ENCODE measurements around the gene LMAN1. TPM values are rescaled to one million over a fixed set of nuclear protein-coding genes. Genes with fewer than 3 reads are reported as not detected.

Gene LMAN1
- total and polyA plus RNA-seq, 2 experiments from 2014 or later, result 127 to 193 TPM

- Histone ChIP-seq H3K4me3 (no peak overlapping the region), H3F3A (ENCODE audit: insufficient read depth) (peaks cover 13% of the 10 kb centered on the region), H3K9me2 (ENCODE audit: insufficient read depth) (no peaks in the 10 kb centered on the region), H3K27ac (no peak overlapping the region), H3K79me2 (ENCODE audit: insufficient read depth) (no peaks in the 10 kb centered on the region), H3K4me2 (ENCODE audit: unreplicated experiment) (no peak overlapping the region), H3K36me3 (ENCODE audit: low read depth) (no peaks in the 10 kb centered on the region), H4K20me1 (ENCODE audit: insufficient read depth) (no peaks in the 10 kb centered on the region), H3K27me3 (replicated peaks; ENCODE audit: insufficient read depth) (peaks cover 10% of the 10 kb centered on the region; the same call in 1 of the 2 replicates), H3K4me1 (ENCODE audit: insufficient read depth) (peaks cover 11% of the 10 kb centered on the region), H2AFZ (no peak overlapping the region), H3K9me3 (ENCODE audit: low read depth) (no peaks in the 10 kb centered on the region), H3K9ac (no peak overlapping the region)
- in situ Hi-C loops (cut with MboI), result no loop called here
- no peak for DNase-seq
- TF ChIP-seq EZH2phosphoT487 (IDR thresholded peaks at IDR 0.05; ENCODE audit: insufficient read depth, low read depth) (no peak), EZH2 (IDR thresholded peaks at IDR 0.05; ENCODE audit: insufficient read depth, poor library complexity, severe bottlenecking) (no peak)
- 92 to 93% methylated on average over 6 of the region's 6 CpGs for WGBS, 2 experiments (ENCODE audit: low coverage in 1 of 2, low lambda C conversion rate in 2 of 2, missing lambda C conversion rate in 2 of 2)
These were observed 22.9 kb upstream of the LMAN1 start for GRCh38 chr18:59381949-59382348.

GRCh38 chr18:59380706-59381105, 21.6 kb upstream of the LMAN1 start:
- no peaks in the 10 kb centered on the region for H4K20me1 ChIP-seq (ENCODE audit: insufficient read depth)
- peaks cover 16% of the 10 kb centered on the region; the same call in 1 of the 2 replicates for H3K27me3 ChIP-seq (replicated peaks; ENCODE audit: insufficient read depth)
- no peaks in the 10 kb centered on the region for H3K9me3 ChIP-seq (ENCODE audit: low read depth)
- H3K4me2 ChIP-seq (ENCODE audit: unreplicated experiment), result no peak overlapping the region
- in situ Hi-C loops (cut with MboI), result no loop called here
- no peaks in the 10 kb centered on the region for H3K36me3 ChIP-seq (ENCODE audit: low read depth)
- H3K9ac ChIP-seq, result no peak overlapping the region
- no peak overlapping the region for H3K27ac ChIP-seq
- no peak overlapping the region for H2AFZ ChIP-seq
- DNase-seq, result no peak
- TF ChIP-seq EZH2phosphoT487 (IDR thresholded peaks at IDR 0.05; ENCODE audit: insufficient read depth, low read depth), result no peak
- H3F3A ChIP-seq (ENCODE audit: insufficient read depth), result peaks cover 13% of the 10 kb centered on the region
- H3K9me2 ChIP-seq (ENCODE audit: insufficient read depth), result no peaks in the 10 kb centered on the region
- peaks cover 11% of the 10 kb centered on the region for H3K4me1 ChIP-seq (ENCODE audit: insufficient read depth)
- H3K4me3 ChIP-seq, result no peak overlapping the region
- WGBS, 2 experiments (ENCODE audit: low coverage in 1 of 2, low lambda C conversion rate in 2 of 2, missing lambda C conversion rate in 2 of 2), result 91 to 97% methylated on average over 5 of the region's 5 CpGs
- H3K79me2 ChIP-seq (ENCODE audit: insufficient read depth), result no peaks in the 10 kb centered on the region

DNA sequence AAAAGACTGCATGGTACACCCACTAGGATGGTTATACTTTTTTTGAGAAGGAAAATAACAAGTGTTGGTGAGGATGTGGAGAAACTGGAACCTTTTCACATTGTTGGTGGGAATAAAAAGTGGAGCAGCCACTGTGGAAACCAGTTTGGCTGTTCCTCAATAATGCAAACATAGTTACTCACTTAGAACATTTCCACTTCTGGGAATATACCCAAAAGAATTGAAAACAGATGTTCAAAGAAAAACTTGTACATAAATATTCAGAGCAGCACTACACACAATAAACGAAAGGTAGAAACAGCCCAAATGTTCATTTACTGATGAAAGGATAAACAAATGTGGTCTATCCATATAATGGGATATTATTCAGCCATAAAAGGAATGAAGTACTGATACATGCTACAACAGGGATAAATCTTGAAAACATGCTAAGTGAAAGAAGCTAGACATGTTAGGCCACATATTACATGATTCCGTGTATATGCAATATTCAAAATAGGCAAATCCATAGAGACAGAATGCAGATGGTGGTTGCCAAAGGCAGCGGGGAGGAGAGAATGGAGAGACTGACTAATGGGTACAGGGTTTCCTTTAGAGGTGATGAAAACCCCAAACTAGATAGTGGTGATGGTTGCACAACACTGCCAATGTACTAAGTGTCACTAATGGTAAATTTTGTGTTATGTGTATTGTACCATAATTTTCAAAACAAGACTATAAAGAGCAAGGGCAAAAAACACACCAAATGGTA, 20.9 kb upstream of the LMAN1 start:
- Histone ChIP-seq H3K9ac (no peak overlapping the region), H4K20me1 (ENCODE audit: insufficient read depth) (no peaks in the 10 kb centered on the region)
- 67 to 71% methylated on average over 3 of the region's 3 CpGs for WGBS, 2 experiments (ENCODE audit: low coverage in 1 of 2, low lambda C conversion rate in 2 of 2, missing lambda C conversion rate in 2 of 2)

GRCh38 chr18:59377613-59378337, 18.7 kb upstream of the LMAN1 start:
- peaks cover 16% of the 10 kb centered on the region; the same call in 1 of the 2 replicates for H3K27me3 ChIP-seq (replicated peaks; ENCODE audit: insufficient read depth)
- H3F3A ChIP-seq (ENCODE audit: insufficient read depth), result peaks cover 13% of the 10 kb centered on the region
- no peaks in the 10 kb centered on the region for H3K36me3 ChIP-seq (ENCODE audit: low read depth)
- in situ Hi-C loops (cut with MboI), result no loop called here
- H2AFZ ChIP-seq, result no peak overlapping the region
- no peaks in the 10 kb centered on the region for H3K9me2 ChIP-seq (ENCODE audit: insufficient read depth)
- TF ChIP-seq EZH2phosphoT487 (IDR thresholded peaks at IDR 0.05; ENCODE audit: insufficient read depth, low read depth), result no peak
- TF ChIP-seq EZH2 (IDR thresholded peaks at IDR 0.05; ENCODE audit: insufficient read depth, poor library complexity, severe bottlenecking), result no peak
- no peaks in the 10 kb centered on the region for H4K20me1 ChIP-seq (ENCODE audit: insufficient read depth)
- no peak overlapping the region for H3K9ac ChIP-seq
- H3K4me1 ChIP-seq (ENCODE audit: insufficient read depth), result peaks cover 11% of the 10 kb centered on the region
- no peak for DNase-seq
- no peak overlapping the region for H3K27ac ChIP-seq
- H3K4me3 ChIP-seq, result no peak overlapping the region
- H3K9me3 ChIP-seq (ENCODE audit: low read depth), result no peaks in the 10 kb centered on the region
- no peak overlapping the region for H3K4me2 ChIP-seq (ENCODE audit: unreplicated experiment)
- 87 to 88% methylated on average over 5 of the region's 5 CpGs for WGBS, 2 experiments (ENCODE audit: low coverage in 1 of 2, low lambda C conversion rate in 2 of 2, missing lambda C conversion rate in 2 of 2)
- no peaks in the 10 kb centered on the region for H3K79me2 ChIP-seq (ENCODE audit: insufficient read depth)

More for the DNA sequence above, 20.9 kb upstream of the LMAN1 start:
- Histone ChIP-seq H3F3A (ENCODE audit: insufficient read depth) (peaks cover 13% of the 10 kb centered on the region), H3K9me2 (ENCODE audit: insufficient read depth) (no peaks in the 10 kb centered on the region), H3K4me3 (no peak overlapping the region), H3K9me3 (ENCODE audit: low read depth) (no peaks in the 10 kb centered on the region), H3K4me2 (ENCODE audit: unreplicated experiment) (peak overlapping the region; percentile 54), H3K27me3 (replicated peaks; ENCODE audit: insufficient read depth) (peaks cover 16% of the 10 kb centered on the region; the same call in 1 of the 2 replicates), H2AFZ (no peak overlapping the region), H3K36me3 (ENCODE audit: low read depth) (no peaks in the 10 kb centered on the region), H3K79me2 (ENCODE audit: insufficient read depth) (no peaks in the 10 kb centered on the region), H3K4me1 (ENCODE audit: insufficient read depth) (peaks cover 11% of the 10 kb centered on the region), H3K27ac (no peak overlapping the region)
- peak; percentile 61 for DNase-seq
- no peak for TF ChIP-seq EZH2 (IDR thresholded peaks at IDR 0.05; ENCODE audit: insufficient read depth, poor library complexity, severe bottlenecking)
- TF ChIP-seq EZH2phosphoT487 (IDR thresholded peaks at IDR 0.05; ENCODE audit: insufficient read depth, low read depth), result no peak
- in situ Hi-C loops (cut with MboI), result no loop called here
